ENCODE results near the gene DPH2.

- TF ChIP-seq POLR2A (IDR thresholded peaks at IDR 0.05) (no peak), POLR2AphosphoS5 (IDR thresholded peaks at IDR 0.05) (no peak)
- TF ChIP-seq, protein P1, sequence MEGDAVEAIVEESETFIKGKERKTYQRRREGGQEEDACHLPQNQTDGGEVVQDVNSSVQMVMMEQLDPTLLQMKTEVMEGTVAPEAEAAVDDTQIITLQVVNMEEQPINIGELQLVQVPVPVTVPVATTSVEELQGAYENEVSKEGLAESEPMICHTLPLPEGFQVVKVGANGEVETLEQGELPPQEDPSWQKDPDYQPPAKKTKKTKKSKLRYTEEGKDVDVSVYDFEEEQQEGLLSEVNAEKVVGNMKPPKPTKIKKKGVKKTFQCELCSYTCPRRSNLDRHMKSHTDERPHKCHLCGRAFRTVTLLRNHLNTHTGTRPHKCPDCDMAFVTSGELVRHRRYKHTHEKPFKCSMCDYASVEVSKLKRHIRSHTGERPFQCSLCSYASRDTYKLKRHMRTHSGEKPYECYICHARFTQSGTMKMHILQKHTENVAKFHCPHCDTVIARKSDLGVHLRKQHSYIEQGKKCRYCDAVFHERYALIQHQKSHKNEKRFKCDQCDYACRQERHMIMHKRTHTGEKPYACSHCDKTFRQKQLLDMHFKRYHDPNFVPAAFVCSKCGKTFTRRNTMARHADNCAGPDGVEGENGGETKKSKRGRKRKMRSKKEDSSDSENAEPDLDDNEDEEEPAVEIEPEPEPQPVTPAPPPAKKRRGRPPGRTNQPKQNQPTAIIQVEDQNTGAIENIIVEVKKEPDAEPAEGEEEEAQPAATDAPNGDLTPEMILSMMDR (IDR thresholded peaks at IDR 0.05), result no peak
These were observed 7.5 kb upstream of the DPH2 start for GRCh38 chr1:43962324-43962723.

Measured in breast epithelium (tissue), 3 donors.